ENCODE results near the gene COL27A1.

DNA sequence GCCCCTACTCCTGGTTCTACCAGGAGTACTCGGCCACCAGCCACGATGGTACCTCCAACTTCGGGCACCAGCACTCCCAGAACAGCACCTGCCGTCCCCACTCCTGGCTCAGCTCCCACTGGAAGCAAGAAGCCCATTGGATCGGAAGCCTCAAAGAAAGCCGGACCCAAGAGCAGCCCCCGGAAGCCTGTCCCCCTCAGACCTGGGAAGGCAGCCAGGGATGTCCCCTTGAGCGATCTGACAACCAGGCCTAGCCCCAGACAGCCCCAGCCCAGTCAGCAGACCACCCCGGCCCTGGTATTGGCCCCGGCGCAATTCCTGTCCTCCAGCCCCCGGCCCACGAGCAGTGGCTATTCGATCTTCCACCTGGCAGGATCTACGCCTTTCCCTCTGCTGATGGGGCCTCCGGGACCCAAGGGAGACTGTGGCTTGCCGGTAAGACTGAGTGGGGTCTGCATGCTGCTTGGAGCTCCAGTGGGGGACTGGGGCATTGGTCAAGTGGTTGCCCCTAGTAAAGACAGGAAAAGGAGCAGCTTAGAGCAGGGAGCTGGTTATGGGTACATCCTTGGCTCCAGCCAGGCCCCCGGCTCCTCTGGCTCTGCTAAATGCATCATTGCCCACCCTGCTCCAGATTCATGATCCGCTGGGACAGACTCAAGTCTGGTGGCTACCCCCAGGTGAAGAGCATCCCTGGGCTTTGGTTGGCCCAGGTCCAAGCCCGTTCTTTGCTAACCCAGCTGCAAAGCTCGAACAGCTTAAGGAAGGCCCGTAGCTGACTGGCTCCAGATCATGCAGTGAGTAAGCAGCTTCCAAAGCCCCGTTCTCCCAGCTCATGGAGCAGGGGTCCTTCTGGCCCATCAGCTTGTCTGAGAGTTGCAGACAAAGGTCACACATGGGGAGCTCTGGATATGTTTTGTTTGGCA, 14.0 kb downstream of the COL27A1 start:
- no peak for TF ChIP-seq CTCF (IDR thresholded peaks at IDR 0.05)
- no peak for TF ChIP-seq POLR2A (IDR thresholded peaks at IDR 0.05)

All from adrenal gland (tissue), 5 donors.